ENCODE results near the gene CEMP1. TPM values are rescaled to one million over a fixed set of nuclear protein-coding genes. Genes with fewer than 3 reads are reported as not detected.

CEMP1 gene
- total RNA-seq, 1 donor from 2014 or later, result not detected

- intact Hi-C loops (cut with micrococcal nuclease), result no loop called here
- Histone ChIP-seq H3K4me1 (peaks cover 77% of the 10 kb centered on the region), H3K4me3 (peak overlapping the region; percentile 51), H3K36me3 (peaks cover 5% of the 10 kb centered on the region), H3K27me3 (ENCODE audit: low read depth) (no peaks in the 10 kb centered on the region), H3K27ac (replicated peaks) (peak overlapping the region; percentile 65), H3K9me3 (replicated peaks) (no peaks in the 10 kb centered on the region)
- peak; percentile 87 for DNase-seq
- peak; percentile 99 for TF ChIP-seq CTCF (IDR thresholded peaks at IDR 0.05; ENCODE audit: borderline replicate concordance)
These were observed 30.1 kb downstream of the CEMP1 start for GRCh38 chr16:2500918-2501750.

GRCh38 chr16:2500430-2500917, 30.7 kb downstream of the CEMP1 start:
- Histone ChIP-seq H3K36me3 (peaks cover 7% of the 10 kb centered on the region), H3K4me3 (no peak overlapping the region), H3K4me1 (peaks cover 72% of the 10 kb centered on the region), H3K27ac (replicated peaks) (no peak overlapping the region), H3K27me3 (ENCODE audit: low read depth) (no peaks in the 10 kb centered on the region), H3K9me3 (replicated peaks) (no peaks in the 10 kb centered on the region)
- no peak for DNase-seq
- intact Hi-C loops (cut with micrococcal nuclease), result no loop called here
- TF ChIP-seq CTCF (IDR thresholded peaks at IDR 0.05; ENCODE audit: borderline replicate concordance), result no peak

- Histone ChIP-seq H3K4me1 (peaks cover 66% of the 10 kb centered on the region), H3K27ac (replicated peaks) (no peak overlapping the region), H3K36me3 (peaks cover 7% of the 10 kb centered on the region), H3K9me3 (replicated peaks) (no peaks in the 10 kb centered on the region), H3K27me3 (ENCODE audit: low read depth) (no peaks in the 10 kb centered on the region), H3K4me3 (no peak overlapping the region)
- DNase-seq, result no peak
- TF ChIP-seq CTCF (IDR thresholded peaks at IDR 0.05; ENCODE audit: borderline replicate concordance), result no peak
- intact Hi-C loops (cut with micrococcal nuclease), result no loop called here
These were observed 31.2 kb downstream of the CEMP1 start for GRCh38 chr16:2499890-2500429.

GRCh38 chr16:2499454-2499853, 31.8 kb downstream of the CEMP1 start:
- Histone ChIP-seq H3K27me3 (ENCODE audit: low read depth) (no peaks in the 10 kb centered on the region), H3K4me3 (no peak overlapping the region), H3K9me3 (replicated peaks) (no peaks in the 10 kb centered on the region), H3K4me1 (peaks cover 62% of the 10 kb centered on the region), H3K36me3 (peaks cover 7% of the 10 kb centered on the region), H3K27ac (replicated peaks) (peak overlapping the region; percentile 84)
- no peak for DNase-seq
- TF ChIP-seq CTCF (IDR thresholded peaks at IDR 0.05; ENCODE audit: borderline replicate concordance), result no peak
- intact Hi-C loops (cut with micrococcal nuclease), result no loop called here

GRCh38 chr16:2498531-2499253, 32.5 kb downstream of the CEMP1 start:
- Histone ChIP-seq H3K36me3 (peaks cover 7% of the 10 kb centered on the region), H3K4me1 (peaks cover 62% of the 10 kb centered on the region), H3K27ac (replicated peaks) (peak overlapping the region; percentile 84), H3K9me3 (replicated peaks) (no peaks in the 10 kb centered on the region), H3K4me3 (no peak overlapping the region), H3K27me3 (ENCODE audit: low read depth) (no peaks in the 10 kb centered on the region)
- no peak for TF ChIP-seq CTCF (IDR thresholded peaks at IDR 0.05; ENCODE audit: borderline replicate concordance)
- peak; percentile 63 for DNase-seq
- intact Hi-C loops (cut with micrococcal nuclease), result no loop called here

All from left ventricle myocardium inferior (tissue), 1 donor.